ENCODE data around the gene DAND5. TPM values are rescaled to one million over a fixed set of nuclear protein-coding genes. Genes with fewer than 3 reads are reported as not detected.
A peak's percentile ranks its signal among the peaks of the same experiment; 100 is the strongest.

Gene DAND5
- total and polyA plus RNA-seq, 9 of the 15 experiments (the other 6 are each of a cell fraction or from before 2014, with no cell fraction given), result 0.22 to 0.83 (median 0.60) TPM

DNA sequence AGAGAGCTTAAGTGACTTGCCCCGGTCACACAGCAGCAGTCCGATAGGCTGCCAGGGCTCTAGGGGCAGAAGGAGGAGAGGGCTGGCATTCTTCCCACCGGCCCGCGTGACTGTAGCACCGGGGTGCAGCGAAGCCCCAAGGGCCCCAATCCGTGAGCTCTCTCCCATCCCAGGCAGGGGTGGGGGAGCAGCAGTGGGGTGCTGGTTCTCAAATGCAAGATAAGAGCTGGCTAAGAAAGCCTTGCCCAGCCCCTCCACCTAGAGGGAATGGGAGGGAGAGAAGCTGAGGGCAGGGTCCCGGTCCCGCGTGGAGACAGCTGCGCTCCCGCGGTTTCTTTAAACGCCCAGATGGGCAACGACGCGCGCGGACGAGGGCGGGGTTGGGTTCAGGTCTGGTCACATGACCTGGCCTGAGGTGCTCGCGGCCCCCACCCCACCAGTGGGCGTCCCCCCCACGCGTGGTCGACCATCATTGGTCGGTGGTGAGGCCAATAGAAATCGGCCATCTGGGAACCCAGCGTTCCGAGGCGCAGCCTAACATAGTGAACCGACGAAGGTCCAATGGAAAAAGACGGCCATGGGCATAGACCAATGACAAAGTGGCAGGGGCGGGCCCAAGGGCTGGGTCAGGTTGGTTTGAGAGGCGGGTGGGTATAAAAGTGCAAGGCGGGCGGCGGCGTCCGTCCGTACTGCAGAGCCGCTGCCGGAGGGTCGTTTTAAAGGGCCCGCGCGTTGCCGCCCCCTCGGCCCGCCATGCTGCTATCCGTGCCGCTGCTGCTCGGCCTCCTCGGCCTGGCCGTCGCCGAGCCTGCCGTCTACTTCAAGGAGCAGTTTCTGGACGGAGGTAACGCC, 31.2 kb upstream of the DAND5 start, which contains the start of gene CALR (continued):
- TF ChIP-seq SAP30 (IDR thresholded peaks at IDR 0.05; ENCODE audit: borderline replicate concordance, insufficient read depth, low read depth, low read length, poor library complexity, severe bottlenecking) (peak; percentile 64), ZNF586 (CRISPR knock-in tag; conservative IDR thresholded peaks at IDR 0.05) (0 out of 2 replicates have a peak, but pooled peaks have one; percentile 25), SUPT5H (IDR thresholded peaks at IDR 0.05) (peak; percentile 99), ZNF277 (CRISPR knock-in tag; IDR thresholded peaks at IDR 0.05; ENCODE audit: borderline replicate concordance) (no peak), CUX1 (CRISPR knock-in tag; IDR thresholded peaks at IDR 0.05) (no peak), LARP7 (IDR thresholded peaks at IDR 0.05) (no peak), TRIM24 (IDR thresholded peaks at IDR 0.05) (no peak), ZFPM2 (CRISPR knock-in tag; IDR thresholded peaks at IDR 0.05) (no peak), ZNF436 (CRISPR knock-in tag; IDR thresholded peaks at IDR 0.05) (no peak; the same call in 1 of the 2 replicates), HDGF (IDR thresholded peaks at IDR 0.05) (no peak), ELF2 (CRISPR knock-in tag; IDR thresholded peaks at IDR 0.05) (peak; percentile 47; the same call in 1 of the 2 replicates), SMAD4 (CRISPR knock-in tag; conservative IDR thresholded peaks at IDR 0.05) (peak; percentile 40), SMAD2 (IDR thresholded peaks at IDR 0.05; ENCODE audit: low read depth, low read length) (no peak), TAF15 (IDR thresholded peaks at IDR 0.05; ENCODE audit: low read depth, low read length) (no peak)
- TF ChIP-seq, protein P1, sequence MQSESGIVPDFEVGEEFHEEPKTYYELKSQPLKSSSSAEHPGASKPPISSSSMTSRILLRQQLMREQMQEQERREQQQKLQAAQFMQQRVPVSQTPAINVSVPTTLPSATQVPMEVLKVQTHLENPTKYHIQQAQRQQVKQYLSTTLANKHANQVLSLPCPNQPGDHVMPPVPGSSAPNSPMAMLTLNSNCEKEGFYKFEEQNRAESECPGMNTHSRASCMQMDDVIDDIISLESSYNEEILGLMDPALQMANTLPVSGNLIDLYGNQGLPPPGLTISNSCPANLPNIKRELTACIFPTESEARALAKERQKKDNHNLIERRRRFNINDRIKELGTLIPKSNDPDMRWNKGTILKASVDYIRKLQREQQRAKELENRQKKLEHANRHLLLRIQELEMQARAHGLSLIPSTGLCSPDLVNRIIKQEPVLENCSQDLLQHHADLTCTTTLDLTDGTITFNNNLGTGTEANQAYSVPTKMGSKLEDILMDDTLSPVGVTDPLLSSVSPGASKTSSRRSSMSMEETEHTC (IDR thresholded peaks at IDR 0.05), result peak; percentile 57
- TF ChIP-seq, protein P2, sequence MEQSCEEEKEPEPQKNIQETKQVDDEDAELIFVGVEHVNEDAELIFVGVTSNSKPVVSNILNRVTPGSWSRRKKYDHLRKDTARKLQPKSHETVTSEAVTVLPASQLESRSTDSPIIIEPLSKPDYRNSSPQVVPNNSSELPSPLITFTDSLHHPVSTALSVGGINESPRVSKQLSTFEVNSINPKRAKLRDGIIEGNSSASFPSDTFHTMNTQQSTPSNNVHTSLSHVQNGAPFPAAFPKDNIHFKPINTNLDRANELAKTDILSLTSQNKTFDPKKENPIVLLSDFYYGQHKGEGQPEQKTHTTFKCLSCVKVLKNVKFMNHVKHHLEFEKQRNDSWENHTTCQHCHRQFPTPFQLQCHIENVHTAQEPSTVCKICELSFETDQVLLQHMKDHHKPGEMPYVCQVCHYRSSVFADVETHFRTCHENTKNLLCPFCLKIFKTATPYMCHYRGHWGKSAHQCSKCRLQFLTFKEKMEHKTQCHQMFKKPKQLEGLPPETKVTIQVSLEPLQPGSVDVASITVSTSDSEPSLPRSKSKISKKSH (CRISPR knock-in tag; IDR thresholded peaks at IDR 0.05), result no peak
- TF ChIP-seq, protein P3, sequence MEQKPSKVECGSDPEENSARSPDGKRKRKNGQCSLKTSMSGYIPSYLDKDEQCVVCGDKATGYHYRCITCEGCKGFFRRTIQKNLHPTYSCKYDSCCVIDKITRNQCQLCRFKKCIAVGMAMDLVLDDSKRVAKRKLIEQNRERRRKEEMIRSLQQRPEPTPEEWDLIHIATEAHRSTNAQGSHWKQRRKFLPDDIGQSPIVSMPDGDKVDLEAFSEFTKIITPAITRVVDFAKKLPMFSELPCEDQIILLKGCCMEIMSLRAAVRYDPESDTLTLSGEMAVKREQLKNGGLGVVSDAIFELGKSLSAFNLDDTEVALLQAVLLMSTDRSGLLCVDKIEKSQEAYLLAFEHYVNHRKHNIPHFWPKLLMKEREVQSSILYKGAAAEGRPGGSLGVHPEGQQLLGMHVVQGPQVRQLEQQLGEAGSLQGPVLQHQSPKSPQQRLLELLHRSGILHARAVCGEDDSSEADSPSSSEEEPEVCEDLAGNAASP (IDR thresholded peaks at IDR 0.05), result no peak

All from K562 (cell line).